ENCODE data around the gene CD36.

DNA sequence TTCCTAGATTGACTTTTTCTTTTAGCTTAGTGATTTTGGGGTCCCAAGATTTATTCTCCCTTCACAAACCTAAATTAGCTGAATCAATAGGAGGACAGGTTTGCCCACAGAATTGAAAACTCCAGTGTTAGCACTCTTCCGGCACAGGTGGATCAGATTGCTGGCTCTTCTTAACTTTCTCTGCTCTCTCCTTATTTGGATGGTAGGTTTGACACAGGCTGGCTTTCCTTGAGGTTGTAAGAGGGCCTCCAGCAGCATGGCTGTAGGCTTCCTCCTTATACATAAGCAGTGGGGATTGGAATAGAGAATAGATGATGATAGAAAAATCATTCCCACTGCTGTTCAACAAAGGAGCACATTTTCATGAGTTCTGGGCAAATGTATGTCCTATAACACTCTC is 9.4 kb upstream of the CD36 start:
- TF ChIP-seq, protein P1, sequence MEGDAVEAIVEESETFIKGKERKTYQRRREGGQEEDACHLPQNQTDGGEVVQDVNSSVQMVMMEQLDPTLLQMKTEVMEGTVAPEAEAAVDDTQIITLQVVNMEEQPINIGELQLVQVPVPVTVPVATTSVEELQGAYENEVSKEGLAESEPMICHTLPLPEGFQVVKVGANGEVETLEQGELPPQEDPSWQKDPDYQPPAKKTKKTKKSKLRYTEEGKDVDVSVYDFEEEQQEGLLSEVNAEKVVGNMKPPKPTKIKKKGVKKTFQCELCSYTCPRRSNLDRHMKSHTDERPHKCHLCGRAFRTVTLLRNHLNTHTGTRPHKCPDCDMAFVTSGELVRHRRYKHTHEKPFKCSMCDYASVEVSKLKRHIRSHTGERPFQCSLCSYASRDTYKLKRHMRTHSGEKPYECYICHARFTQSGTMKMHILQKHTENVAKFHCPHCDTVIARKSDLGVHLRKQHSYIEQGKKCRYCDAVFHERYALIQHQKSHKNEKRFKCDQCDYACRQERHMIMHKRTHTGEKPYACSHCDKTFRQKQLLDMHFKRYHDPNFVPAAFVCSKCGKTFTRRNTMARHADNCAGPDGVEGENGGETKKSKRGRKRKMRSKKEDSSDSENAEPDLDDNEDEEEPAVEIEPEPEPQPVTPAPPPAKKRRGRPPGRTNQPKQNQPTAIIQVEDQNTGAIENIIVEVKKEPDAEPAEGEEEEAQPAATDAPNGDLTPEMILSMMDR (IDR thresholded peaks at IDR 0.05; ENCODE audit: low read length) = no peak
- no peak for TF ChIP-seq EZH2 (IDR thresholded peaks at IDR 0.05; ENCODE audit: borderline replicate concordance, low read length)
